Endodermal cell (in vitro differentiated cells): ENCODE data around the gene RGS21. TPM values are rescaled to one million over a fixed set of nuclear protein-coding genes. Genes with fewer than 3 reads are reported as not detected.

Experiments
- DNase-seq: peaks from one replicate; pipeline ENCODE4 v3.0.0-alpha.2; 2017
- H3K27ac ChIP-seq: 2 replicates; pipeline ENCODE4 v1.5.1; 2013; ENCODE audit warnings: mild to moderate bottlenecking, low read depth, low read length, moderate library complexity
- H3K27me3 ChIP-seq: 2 replicates; pipeline ENCODE4 v1.6.1; 2013; ENCODE audit warnings: mild to moderate bottlenecking, low read length, moderate library complexity; ENCODE audit not compliant: insufficient read depth, control insufficient read depth, poor library complexity, severe bottlenecking
- H3K36me3 ChIP-seq: 2 replicates; pipeline ENCODE4 v1.7.0; 2013; ENCODE audit warnings: mild to moderate bottlenecking, low read length, moderate library complexity; ENCODE audit not compliant: control insufficient read depth, insufficient read depth
- H3K4me1 ChIP-seq: one replicate; pipeline ENCODE4 v1.7.0; 2013; ENCODE audit warnings: low read length; ENCODE audit not compliant: control insufficient read depth, insufficient read depth
- H3K4me3 ChIP-seq: 2 replicates; pipeline ENCODE4 v1.5.1; 2013; ENCODE audit warnings: mild to moderate bottlenecking, low read length, moderate library complexity
- H3K9ac ChIP-seq: 2 replicates; pipeline ENCODE4 v1.6.1; 2013; ENCODE audit warnings: mild to moderate bottlenecking, low read length, moderate library complexity; ENCODE audit not compliant: poor library complexity, severe bottlenecking; ENCODE audit errors: extremely low read depth
- H3K9me3 ChIP-seq: 2 replicates; pipeline ENCODE4 v1.6.1; 2013; ENCODE audit warnings: mild to moderate bottlenecking, low read length, moderate library complexity; ENCODE audit not compliant: control insufficient read depth
- H3K27ac Mint-ChIP-seq: 2 replicates; pipeline ENCODE4 v1.8.0; 2020; ENCODE audit warnings: mixed read lengths
- H3K27me3 Mint-ChIP-seq: 2 replicates; pipeline ENCODE4 v1.8.0; 2021; ENCODE audit warnings: mild to moderate bottlenecking, mixed read lengths; ENCODE audit not compliant: insufficient read depth
- H3K36me3 Mint-ChIP-seq: 2 replicates; pipeline ENCODE4 v1.8.0; 2020; ENCODE audit warnings: low read depth, mixed read lengths
- H3K4me1 Mint-ChIP-seq: 2 replicates; pipeline ENCODE4 v1.8.0; 2020; ENCODE audit warnings: mixed read lengths
- H3K4me3 Mint-ChIP-seq: 2 replicates; pipeline ENCODE4 v1.8.0; 2020; ENCODE audit warnings: mild to moderate bottlenecking, moderate library complexity, mixed read lengths
- H3K9me3 Mint-ChIP-seq: 2 replicates; pipeline ENCODE4 v1.8.0; 2020; ENCODE audit warnings: mild to moderate bottlenecking, mixed read lengths
- WGBS, 2 experiments: methylation state at CpG; one replicate each; pipeline versions ENCODE4 v1.1.5 to v1.1.7; 2013; ENCODE audit warnings: missing lambda C conversion rate in 2 of 2, mixed read lengths in 1 of 2; ENCODE audit not compliant: insufficient coverage in 1 of 2, insufficient read length in 1 of 2; 5-methylcytosine and 5-hydroxymethylcytosine counted together
- total RNA-seq, 2 donors: library from RNA; stranded (reverse); fragmentation: NEBNext Ultra II Directional in 1 of 2; extraction: Animal tissue kit (Norgen Biotek cat#: 25700) in 1 of 2; gene quantifications; 2 replicates in 1 of 2; 3 replicates in 1 of 2; pipeline ENCODE4 v1.2.1, GENCODE V29; 2021
- TF ChIP-seq, protein P1 (sequence below): fragments of 200-600 bp; sonication (generic); conservative IDR thresholded peaks from 2 replicates; pipeline ENCODE4 v1.5.0; 2021; ENCODE audit warnings: antibody characterized with exemption, mild to moderate bottlenecking

RGS21 gene
- total RNA-seq, 2 donors from 2014 or later, result not detected

DNA sequence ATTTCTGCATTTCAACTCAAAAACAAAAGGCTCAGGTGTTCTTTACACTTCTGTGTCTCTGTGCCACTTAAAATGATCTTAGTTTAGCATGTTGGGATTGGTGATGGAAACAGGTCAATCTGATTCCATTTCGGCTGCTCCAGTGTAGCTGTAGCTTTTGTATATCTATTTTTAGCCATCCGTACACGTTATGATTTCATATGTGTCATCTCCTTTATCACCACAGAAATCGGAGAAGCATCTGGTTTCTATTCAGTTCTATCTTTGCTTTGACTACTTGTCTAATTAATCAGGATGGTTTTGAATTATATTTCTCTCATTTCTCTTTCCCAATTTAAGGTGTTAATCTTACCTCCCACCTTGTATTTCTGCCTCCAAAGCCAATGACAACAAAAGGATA lies 41.1 kb downstream of the RGS21 start:
- no peaks in the 10 kb centered on the region for H3K36me3 Mint-ChIP-seq
- TF ChIP-seq, protein P1, sequence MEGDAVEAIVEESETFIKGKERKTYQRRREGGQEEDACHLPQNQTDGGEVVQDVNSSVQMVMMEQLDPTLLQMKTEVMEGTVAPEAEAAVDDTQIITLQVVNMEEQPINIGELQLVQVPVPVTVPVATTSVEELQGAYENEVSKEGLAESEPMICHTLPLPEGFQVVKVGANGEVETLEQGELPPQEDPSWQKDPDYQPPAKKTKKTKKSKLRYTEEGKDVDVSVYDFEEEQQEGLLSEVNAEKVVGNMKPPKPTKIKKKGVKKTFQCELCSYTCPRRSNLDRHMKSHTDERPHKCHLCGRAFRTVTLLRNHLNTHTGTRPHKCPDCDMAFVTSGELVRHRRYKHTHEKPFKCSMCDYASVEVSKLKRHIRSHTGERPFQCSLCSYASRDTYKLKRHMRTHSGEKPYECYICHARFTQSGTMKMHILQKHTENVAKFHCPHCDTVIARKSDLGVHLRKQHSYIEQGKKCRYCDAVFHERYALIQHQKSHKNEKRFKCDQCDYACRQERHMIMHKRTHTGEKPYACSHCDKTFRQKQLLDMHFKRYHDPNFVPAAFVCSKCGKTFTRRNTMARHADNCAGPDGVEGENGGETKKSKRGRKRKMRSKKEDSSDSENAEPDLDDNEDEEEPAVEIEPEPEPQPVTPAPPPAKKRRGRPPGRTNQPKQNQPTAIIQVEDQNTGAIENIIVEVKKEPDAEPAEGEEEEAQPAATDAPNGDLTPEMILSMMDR, result no peak
- 91 to 100% methylated on average over 3 to 4 of the region's 4 CpGs for WGBS, 2 experiments

DNA sequence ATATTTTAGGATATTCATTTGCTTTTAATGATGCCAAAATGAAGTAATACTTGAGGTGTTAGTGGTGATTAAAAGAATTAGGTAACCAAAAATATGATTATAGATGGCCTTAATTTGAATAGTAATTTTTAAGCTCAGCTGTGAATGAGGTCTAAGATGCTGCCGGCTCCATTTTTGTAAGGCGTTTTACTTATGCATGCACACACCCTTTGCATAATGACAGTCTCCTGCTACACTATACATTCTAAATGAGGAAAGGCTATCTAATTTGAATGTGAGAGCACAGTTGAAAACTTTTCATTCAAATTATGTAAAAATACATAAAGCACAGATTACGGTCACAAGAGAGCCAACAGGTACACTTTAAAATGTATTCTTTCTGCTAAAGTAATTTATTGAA lies 41.6 kb downstream of the RGS21 start:
- no peaks in the 10 kb centered on the region for H3K9me3 Mint-ChIP-seq
- DNase-seq, result no peak
- TF ChIP-seq, protein P1, result no peak
- no peaks in the 10 kb centered on the region for H3K27me3 ChIP-seq
- H3K27ac Mint-ChIP-seq, result no peak overlapping the region
- no peaks in the 10 kb centered on the region for H3K4me1 Mint-ChIP-seq
- no peak overlapping the region for H3K4me3 Mint-ChIP-seq
- H3K9ac ChIP-seq, result no peak overlapping the region
- H3K9me3 ChIP-seq, result no peaks in the 10 kb centered on the region
- H3K36me3 ChIP-seq, result no peaks in the 10 kb centered on the region
- no peaks in the 10 kb centered on the region for H3K27me3 Mint-ChIP-seq
- no peak overlapping the region for H3K27ac ChIP-seq
- no peaks in the 10 kb centered on the region for H3K4me1 ChIP-seq
- WGBS, 2 experiments, result 93% methylated on average over 3 of the region's 3 CpGs; no CpG with 5 or more reads in 1 of the 2 experiments
- H3K36me3 Mint-ChIP-seq, result no peaks in the 10 kb centered on the region
- no peak overlapping the region for H3K4me3 ChIP-seq

More for the DNA sequence above, 41.1 kb downstream of the RGS21 start:
- Histone ChIP-seq H3K9ac (no peak overlapping the region), H3K36me3 (no peaks in the 10 kb centered on the region), H3K9me3 (no peaks in the 10 kb centered on the region), H3K4me1 (no peaks in the 10 kb centered on the region), H3K27me3 (no peaks in the 10 kb centered on the region), H3K27ac (no peak overlapping the region), H3K4me3 (no peak overlapping the region)
- H3K27ac Mint-ChIP-seq, result no peak overlapping the region
- no peaks in the 10 kb centered on the region for H3K4me1 Mint-ChIP-seq
- H3K9me3 Mint-ChIP-seq, result no peaks in the 10 kb centered on the region
- H3K27me3 Mint-ChIP-seq, result no peaks in the 10 kb centered on the region
- no peak overlapping the region for H3K4me3 Mint-ChIP-seq
- DNase-seq, result no peak

DNA sequence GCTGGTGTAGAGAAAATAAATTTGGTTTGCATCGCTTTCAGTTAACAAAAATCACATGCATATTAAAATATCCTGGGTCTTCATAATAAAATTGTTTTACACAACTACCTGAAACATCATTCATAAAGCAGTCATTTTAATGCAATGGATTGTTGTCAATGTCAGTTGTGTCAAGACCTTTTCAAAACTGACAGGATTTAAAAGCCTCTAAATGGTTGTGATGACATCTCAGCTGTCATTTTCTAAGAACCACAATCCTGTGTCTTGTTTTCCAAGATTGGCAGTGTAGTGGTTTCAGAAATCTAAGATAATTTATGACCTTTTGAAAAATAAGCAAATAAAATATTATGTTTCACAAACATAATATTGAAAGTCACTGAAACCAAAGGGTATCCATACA lies 42.0 kb downstream of the RGS21 start:
- no peak overlapping the region for H3K4me3 ChIP-seq
- TF ChIP-seq, protein P1, result no peak
- no peaks in the 10 kb centered on the region for H3K36me3 ChIP-seq
- 100% methylated on average over 1 of the region's 1 CpG; no CpG with 5 or more reads in 1 of the 2 experiments for WGBS, 2 experiments
- no peak overlapping the region for H3K9ac ChIP-seq
- H3K27me3 ChIP-seq, result no peaks in the 10 kb centered on the region
- H3K27me3 Mint-ChIP-seq, result no peaks in the 10 kb centered on the region
- no peaks in the 10 kb centered on the region for H3K9me3 Mint-ChIP-seq
- no peaks in the 10 kb centered on the region for H3K36me3 Mint-ChIP-seq
- no peak overlapping the region for H3K27ac Mint-ChIP-seq
- H3K9me3 ChIP-seq, result no peaks in the 10 kb centered on the region
- no peak overlapping the region for H3K4me3 Mint-ChIP-seq
- no peaks in the 10 kb centered on the region for H3K4me1 ChIP-seq
- no peak for DNase-seq
- no peak overlapping the region for H3K27ac ChIP-seq
- no peaks in the 10 kb centered on the region for H3K4me1 Mint-ChIP-seq
